ACHN (cell line): ENCODE data around the gene DPEP1.
"Not testable (repeated sequence)": the region's sequence is repeated elsewhere in the genome, so short reads cannot be mapped to it uniquely, and the experiment has no call there.

Source experiments
- DNase-seq: peaks from one replicate; pipeline ENCODE4 v3.0.0-alpha.2; 2015
- in situ Hi-C: cut with HindIII; loops from 2 replicates; pipeline ENCODE4 v1.10.0; 2017; ENCODE audit warnings: low sequenced_read_pairs, low pct_ligation_motif_present, low pct_unique_long_range_greater_than_20kb

Gene DPEP1

GRCh38 chr16:89613231-89613953 lies at the start of gene DPEP1:
Gene DPEP1 (plus strand): TSS chr16:89613642. CDS start chr16:89630411, 16,769 bp downstream.
- DNase-seq, result no peak
- in situ Hi-C loops, result no loop called here

DNA sequence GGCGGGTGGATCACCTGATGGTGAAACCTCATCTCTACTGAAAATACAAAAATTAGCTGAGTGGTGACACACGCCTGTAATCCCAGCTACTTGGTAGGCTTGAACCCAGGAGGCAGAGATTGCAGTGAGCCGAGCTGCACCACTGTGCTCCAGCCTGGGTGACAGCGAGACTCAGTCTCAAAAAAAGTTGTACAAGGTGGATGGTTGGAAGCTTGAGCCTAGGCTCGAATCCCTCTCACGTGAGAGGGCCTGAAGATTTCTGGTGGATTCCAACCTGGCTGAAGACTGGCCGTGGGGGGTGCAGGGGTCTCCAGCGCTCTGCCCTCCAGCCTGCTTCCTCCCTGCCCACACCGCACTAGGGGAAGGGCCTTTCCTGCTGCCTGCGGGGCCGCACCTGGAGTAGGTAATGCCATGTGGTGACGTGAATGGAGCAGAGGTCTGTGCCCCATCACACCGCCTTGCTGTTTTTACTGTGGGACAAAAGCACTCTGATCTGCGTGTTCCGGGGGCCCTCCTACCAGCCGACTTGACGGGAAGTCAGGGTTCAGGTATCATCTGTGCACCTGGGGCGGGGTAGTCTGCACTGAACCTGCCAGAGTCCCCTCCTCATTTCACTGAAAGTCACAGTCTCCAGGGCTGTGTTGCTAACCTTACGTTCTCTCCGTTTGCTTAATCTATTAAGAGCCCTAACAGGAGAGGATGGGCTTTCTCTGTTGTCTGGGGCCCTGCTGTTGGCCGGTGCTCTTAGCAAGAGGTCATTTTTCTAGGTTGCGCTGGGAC lies 48.8 kb upstream of the DPEP1 start:
- in situ Hi-C loops, result no loop called here
- no peak for DNase-seq

GRCh38 chr16:89565256-89565505 lies 48.3 kb upstream of the DPEP1 start:
- DNase-seq, result no peak
- in situ Hi-C loops, result no loop called here

- DNase-seq, result peak; percentile 61
- in situ Hi-C loops, result no loop called here
These were observed 47.7 kb upstream of the DPEP1 start for GRCh38 chr16:89565506-89566372.

DNA sequence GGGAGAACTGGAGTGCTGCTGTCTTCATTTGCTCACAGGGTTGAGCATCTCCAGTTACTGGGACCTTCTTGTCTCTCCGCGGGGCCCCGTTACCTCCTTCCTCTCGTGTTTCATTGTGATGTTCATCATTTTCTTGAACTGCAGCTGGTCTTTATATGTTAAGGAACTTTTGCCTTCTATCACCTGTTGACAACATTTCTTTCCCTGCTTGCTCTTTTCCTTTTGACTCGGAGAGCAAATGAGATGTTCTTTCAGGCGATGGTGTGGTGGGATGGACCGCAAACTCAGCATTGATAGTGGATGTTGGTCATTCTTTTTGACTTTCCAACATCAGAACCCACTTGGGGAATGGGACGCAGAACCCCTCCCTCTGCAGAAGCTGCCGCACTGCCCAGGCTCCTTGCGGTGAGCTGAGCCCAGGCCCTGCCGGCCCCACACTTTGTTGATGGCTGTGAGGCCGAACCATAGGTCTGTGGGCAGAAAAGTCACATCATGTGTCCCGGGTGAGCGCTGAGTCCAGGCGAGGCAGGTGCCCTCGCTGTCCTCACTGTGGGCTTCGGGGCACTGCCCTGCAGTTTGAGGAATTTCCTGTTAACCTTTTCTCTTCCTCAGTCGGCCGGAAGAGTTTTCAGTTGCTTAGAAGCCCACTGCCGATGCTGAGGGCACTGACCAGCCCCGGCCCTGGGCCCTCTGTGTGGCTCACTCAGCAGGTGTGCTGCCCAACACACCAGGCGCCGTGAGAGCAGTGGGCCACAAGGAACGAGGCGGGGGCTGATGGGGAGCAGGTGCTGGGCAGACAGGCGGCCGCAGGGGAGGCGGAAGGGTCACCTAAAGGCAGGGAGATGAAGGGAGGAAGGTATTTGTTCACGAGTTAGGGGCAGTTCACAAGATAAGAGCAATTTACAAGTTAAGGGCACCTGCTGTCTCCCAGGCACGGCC lies 45.5 kb upstream of the DPEP1 start:
- in situ Hi-C loops, result no loop called here
- no peak for DNase-seq

DNA sequence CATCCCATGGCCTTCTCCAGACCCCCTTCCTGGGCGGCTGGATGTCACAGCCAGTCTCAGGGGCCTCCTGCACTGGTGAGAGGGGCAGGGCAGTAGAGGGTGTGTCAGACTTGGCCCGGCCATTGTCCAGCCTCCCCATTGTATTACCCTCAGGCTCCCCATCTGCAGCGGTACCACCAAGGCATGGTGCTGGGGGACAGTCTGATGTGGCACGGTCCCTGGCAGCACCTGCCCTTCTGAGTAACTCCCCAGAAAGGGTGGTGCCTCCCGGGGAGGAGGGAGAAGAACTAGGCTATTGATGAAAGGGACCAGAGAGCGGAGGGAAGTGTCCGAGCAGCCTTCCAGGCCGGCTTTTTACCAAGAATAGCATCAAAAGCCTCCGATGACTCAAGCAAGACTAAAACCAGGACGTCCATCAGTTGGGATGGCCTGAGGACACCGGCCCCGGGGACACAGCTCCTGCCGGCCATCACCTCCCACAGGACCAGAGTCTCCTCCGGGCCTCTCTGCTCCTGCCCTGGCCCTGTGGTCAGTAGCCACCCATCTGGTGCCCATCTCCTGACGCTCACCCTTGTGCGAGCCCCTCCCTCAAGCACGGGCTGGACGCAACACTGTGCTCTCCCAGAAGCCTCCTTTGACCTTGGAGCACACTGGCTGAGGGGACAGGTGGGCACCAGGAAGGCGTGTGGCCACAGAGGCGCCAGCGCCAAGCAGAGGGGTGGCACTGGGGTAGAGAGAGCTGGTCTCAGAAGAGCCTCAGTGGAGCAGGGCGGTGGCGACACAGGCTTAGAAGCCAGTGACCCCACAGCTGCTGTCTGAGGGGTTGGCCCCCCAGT lies 43.7 kb upstream of the DPEP1 start:
- DNase-seq, result no peak
- in situ Hi-C loops, result no loop called here

GRCh38 chr16:89570342-89570923 lies 43.0 kb upstream of the DPEP1 start:
- no peak for DNase-seq
- in situ Hi-C loops, result no loop called here

GRCh38 chr16:89570983-89571598 lies 42.4 kb upstream of the DPEP1 start:
- in situ Hi-C loops, DNase-seq: not testable (repeated sequence)

DNA sequence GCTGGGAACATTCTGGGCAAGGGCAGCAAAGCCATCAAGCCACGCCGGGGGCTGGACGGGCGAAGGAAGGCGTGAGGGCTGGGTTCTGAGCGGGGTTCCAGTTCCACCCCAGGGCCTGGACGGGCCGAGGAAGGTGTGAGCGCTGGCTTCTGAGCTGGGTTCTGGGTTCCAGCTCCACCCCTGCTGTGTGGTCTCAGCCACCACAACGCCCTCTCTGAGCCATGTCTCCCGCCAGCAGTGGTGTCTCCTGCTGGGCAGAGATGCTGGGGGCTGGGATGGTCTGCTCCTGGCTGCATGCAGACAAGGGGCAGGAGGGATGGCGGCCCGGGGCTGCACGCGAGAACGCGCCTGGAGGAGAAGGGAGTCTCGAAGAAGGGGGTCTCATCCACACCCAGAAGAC lies 41.8 kb upstream of the DPEP1 start:
- in situ Hi-C loops, result no loop called here

DNA sequence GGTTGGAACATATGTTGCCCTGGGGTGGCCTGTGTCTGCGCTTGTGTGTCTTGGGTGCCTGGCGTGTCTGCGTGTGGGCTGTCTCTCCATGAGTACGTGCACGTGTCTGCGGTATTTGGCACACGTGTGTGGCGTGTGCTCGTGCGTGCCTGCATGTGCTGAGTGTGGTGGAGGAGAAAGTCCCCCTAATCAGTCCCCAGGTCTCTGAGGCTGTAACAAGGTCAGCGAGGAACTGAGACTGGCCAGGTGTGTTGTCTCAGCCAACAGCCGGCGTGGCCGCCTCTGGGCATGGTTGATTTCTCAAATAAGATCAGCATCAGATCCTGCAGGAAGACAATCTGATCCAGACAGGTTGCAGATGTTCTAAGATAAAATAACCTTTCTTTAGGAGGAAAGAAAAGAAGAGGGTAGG lies 41.4 kb upstream of the DPEP1 start:
- in situ Hi-C loops, result no loop called here

More for the DNA sequence above, 41.8 kb upstream of the DPEP1 start:
- DNase-seq, result no peak

GRCh38 chr16:89572485-89573205 lies 40.8 kb upstream of the DPEP1 start:
- in situ Hi-C loops, result no loop called here
- no peak for DNase-seq

More for the DNA sequence above, 41.4 kb upstream of the DPEP1 start:
- no peak for DNase-seq

DNA sequence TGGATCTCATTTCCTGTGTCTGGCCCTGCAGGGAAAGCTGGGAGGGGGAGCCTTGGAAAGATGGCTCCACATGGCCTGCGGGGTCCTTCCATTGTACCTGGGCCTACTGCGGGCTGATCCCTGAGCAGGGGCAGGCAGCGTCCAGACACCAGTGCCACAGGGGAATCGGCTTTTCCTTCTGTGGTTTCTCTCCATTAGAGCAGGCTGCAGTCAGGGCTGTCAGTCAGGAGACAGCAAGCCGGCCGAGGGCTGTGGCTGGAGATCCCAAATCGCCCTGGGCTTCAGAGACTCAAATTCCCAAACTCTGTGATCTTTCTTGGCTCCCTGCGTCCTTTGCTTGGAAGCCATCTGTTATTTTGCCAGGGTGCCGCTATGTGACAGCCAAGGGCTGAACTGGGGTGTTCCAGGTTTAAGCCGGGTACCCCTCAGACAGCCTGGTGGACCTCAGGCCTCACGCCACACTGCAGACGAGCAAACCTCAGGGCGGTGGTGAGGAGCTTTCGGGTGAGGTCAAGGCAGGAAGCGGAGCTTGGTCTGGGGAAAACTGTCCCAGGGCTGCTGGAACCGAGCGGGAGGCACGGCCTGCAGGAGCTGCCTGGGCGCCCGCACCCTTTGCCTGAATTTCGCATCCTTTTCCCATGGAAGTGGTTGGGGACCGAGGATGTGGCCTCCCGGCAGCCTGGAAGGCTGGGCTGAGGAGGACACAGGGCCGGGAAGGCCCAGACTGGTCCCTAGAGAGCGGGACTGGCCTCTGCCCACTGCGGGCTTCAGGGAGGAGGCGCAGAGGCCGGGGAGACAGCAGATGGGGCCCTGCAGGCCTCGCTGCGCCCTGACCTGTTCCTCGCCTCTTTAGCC lies 39.4 kb upstream of the DPEP1 start:
- no peak for DNase-seq
- in situ Hi-C loops, result no loop called here

DNA sequence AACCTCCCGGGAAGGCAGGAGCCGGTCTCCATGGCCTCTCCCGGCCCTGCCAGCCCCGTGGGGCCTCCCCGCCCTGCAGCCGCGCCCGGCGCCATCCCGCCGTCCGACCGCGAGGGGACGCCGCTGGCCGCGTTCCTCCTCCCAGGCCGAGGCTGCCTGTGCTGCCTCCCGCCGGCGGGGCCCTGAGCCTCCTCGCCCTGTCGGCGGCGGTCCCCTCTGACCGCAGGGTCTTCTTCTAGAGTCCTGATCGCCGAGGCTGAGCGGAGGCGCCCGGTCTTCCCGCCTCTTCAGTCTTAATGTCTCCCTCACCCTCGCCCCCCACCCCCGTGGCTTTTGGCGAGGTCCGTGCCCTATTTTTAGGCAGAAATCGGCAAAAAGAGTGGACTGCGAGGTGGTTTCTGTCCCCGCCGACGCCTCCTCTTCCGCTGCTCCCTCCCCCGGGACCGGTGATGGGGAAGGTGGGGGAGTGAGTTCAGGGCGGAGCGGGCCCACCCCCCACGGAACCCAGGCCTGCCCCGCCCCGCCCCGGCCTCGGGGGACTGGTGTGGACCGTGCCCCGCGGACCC lies 38.7 kb upstream of the DPEP1 start:
- in situ Hi-C loops, result no loop called here
- no peak for DNase-seq

- in situ Hi-C loops, result no loop called here
- DNase-seq, result peak; percentile 40
These were observed 37.9 kb upstream of the DPEP1 start, which contains the start of gene CPNE7 for GRCh38 chr16:89575247-89576152. Gene CPNE7 (plus strand): TSS chr16:89575758. CDS start chr16:89575898, 140 bp downstream.
